IMR-90 (cell line): ENCODE measurements around the gene GNB1L. TPM values are rescaled to one million over a fixed set of nuclear protein-coding genes. Genes with fewer than 3 reads are reported as not detected.

Experiments
- ATAC-seq: fragments of 200-7000 bp; cut with Tn5 transposase; 2 replicates; pipeline ENCODE4 v1.9.1; 2020; ENCODE audit warnings: low read depth, mild to moderate bottlenecking, moderate library complexity
- BruUV-seq: library from RNA; stranded (reverse); fragments of 400-500 nt; replicated peaks from 2 replicates; lab custom pipeline; 2021; lab: Mats Ljungman, UMichigan
- CTCF ChIA-PET: fragments of 300-600 bp; formaldehyde crosslinking; extraction: SDS; loops from one replicate; lab custom pipeline; 2021; ENCODE audit warnings: antibody characterized with exemption; lab: Yijun Ruan, JAX
- POLR2A ChIA-PET: fragments of 300-600 bp; sonication (Branson Sonifier 250); formaldehyde crosslinking; loops from one replicate; lab custom pipeline; 2022; ENCODE audit warnings: antibody characterized with exemption; ENCODE audit not compliant: unreplicated experiment; lab: Charles Lee
- DNase-seq: peaks from one replicate; pipeline ENCODE4 v3.0.0; 2013
- H2AFZ ChIP-seq: replicated peaks from 2 replicates; pipeline ENCODE3; 2013; ENCODE audit warnings: low read length, mild to moderate bottlenecking; ENCODE audit not compliant: poor library complexity
- H2AK5ac ChIP-seq: 2 replicates; pipeline ENCODE4 v1.6.1; 2013; ENCODE audit warnings: low read depth, low read length, inconsistent platforms
- H2AK9ac ChIP-seq: replicated peaks from 2 replicates; pipeline ENCODE3; 2013; ENCODE audit warnings: mild to moderate bottlenecking, low read depth, low read length, moderate library complexity; ENCODE audit not compliant: poor library complexity
- H2BK120ac ChIP-seq: 2 replicates; pipeline ENCODE4 v1.6.1; 2013; ENCODE audit warnings: low read depth, low read length, inconsistent platforms
- H2BK15ac ChIP-seq: 3 replicates; pipeline ENCODE4 v1.6.1; 2013; ENCODE audit warnings: low read depth, low read length, inconsistent platforms
- H2BK20ac ChIP-seq: 2 replicates; pipeline ENCODE4 v1.6.1; 2013; ENCODE audit warnings: low read depth, mild to moderate bottlenecking, inconsistent platforms, low read length, moderate library complexity
- H2BK5ac ChIP-seq: 2 replicates; pipeline ENCODE4 v1.6.1; 2013; ENCODE audit warnings: mild to moderate bottlenecking, low read depth, low read length, inconsistent platforms; ENCODE audit not compliant: poor library complexity, severe bottlenecking
- H3K14ac ChIP-seq: replicated peaks from 2 replicates; pipeline ENCODE4 v1.6.1; 2013; ENCODE audit warnings: low read depth, low read length, inconsistent platforms
- H3K18ac ChIP-seq: 2 replicates; pipeline ENCODE4 v1.6.1; 2013; ENCODE audit warnings: low read depth, low read length, control low read depth
- H3K23ac ChIP-seq: 2 replicates; pipeline ENCODE4 v1.6.1; 2013; ENCODE audit warnings: low read depth, low read length, inconsistent platforms
- H3K27ac ChIP-seq: 2 replicates; pipeline ENCODE4 v1.5.1; 2013; ENCODE audit warnings: mild to moderate bottlenecking, control low read depth, low read length; ENCODE audit not compliant: insufficient read depth
- H3K27me3 ChIP-seq: 2 replicates; pipeline ENCODE4 v1.6.1; 2013; ENCODE audit warnings: low read length; ENCODE audit not compliant: control insufficient read depth, insufficient read depth
- H3K36me3 ChIP-seq: 2 replicates; pipeline ENCODE4 v1.6.1; 2013; ENCODE audit warnings: low read length, mixed read lengths; ENCODE audit not compliant: control insufficient read depth, insufficient read depth
- H3K4ac ChIP-seq: 2 replicates; pipeline ENCODE4 v1.6.1; 2013; ENCODE audit warnings: low read depth, low read length, inconsistent platforms
- H3K4me1 ChIP-seq: 2 replicates; pipeline ENCODE4 v1.6.1; 2013; ENCODE audit warnings: low read length, mixed read lengths; ENCODE audit not compliant: control insufficient read depth, insufficient read depth
- H3K4me2 ChIP-seq: 2 replicates; pipeline ENCODE4 v1.6.1; 2013; ENCODE audit warnings: low read depth, mild to moderate bottlenecking, control low read depth, low read length, moderate library complexity
- H3K4me3 ChIP-seq: 2 replicates; pipeline ENCODE4 v1.5.1; 2013; ENCODE audit warnings: low read depth, mild to moderate bottlenecking, control low read depth, low read length, moderate library complexity; ENCODE audit not compliant: insufficient read depth
- H3K56ac ChIP-seq: 2 replicates; pipeline ENCODE4 v1.6.1; 2013; ENCODE audit warnings: low read length, inconsistent platforms; ENCODE audit not compliant: insufficient read depth; ENCODE audit errors: extremely low read depth
- H3K79me1 ChIP-seq, 2 experiments: 2 replicates each; pipeline ENCODE4 v1.6.1; 2013; ENCODE audit warnings: low read length in 2 of 2, inconsistent platforms in 1 of 2, low read depth in 1 of 2
- H3K9ac ChIP-seq: 2 replicates; pipeline ENCODE4 v1.6.1; 2013; ENCODE audit warnings: low read depth, low read length, control low read depth
- H3K9me1 ChIP-seq: 2 replicates; pipeline ENCODE4 v1.6.1; 2013; ENCODE audit warnings: low read length, inconsistent platforms; ENCODE audit not compliant: insufficient read depth
- H3K9me3 ChIP-seq: 2 replicates; pipeline ENCODE4 v1.6.1; 2013; ENCODE audit warnings: low read length; ENCODE audit not compliant: control insufficient read depth, insufficient read depth
- H4K20me1 ChIP-seq: 2 replicates; pipeline ENCODE4 v1.6.1; 2013; ENCODE audit warnings: low read length, inconsistent platforms; ENCODE audit not compliant: insufficient read depth
- H4K5ac ChIP-seq: 2 replicates; pipeline ENCODE4 v1.6.1; 2013; ENCODE audit warnings: mild to moderate bottlenecking, low read depth, low read length, control low read depth
- H4K8ac ChIP-seq, 2 experiments: 2 replicates each; pipeline ENCODE4 v1.6.1; 2013; ENCODE audit warnings: low read depth in 2 of 2, low read length in 2 of 2, control low read depth in 1 of 2, inconsistent platforms in 1 of 2
- H4K91ac ChIP-seq: 2 replicates; pipeline ENCODE4 v1.6.1; 2013; ENCODE audit warnings: low read depth, low read length, inconsistent platforms; ENCODE audit not compliant: insufficient read depth
- BHLHE40 ChIP-seq: fragments of 150-350 bp; IDR thresholded peaks from 2 replicates; pipeline ENCODE4 v1.6.1; 2016; ENCODE audit warnings: mild to moderate bottlenecking, low read depth, low read length
- CEBPB ChIP-seq: IDR thresholded peaks from 2 replicates; pipeline ENCODE4 v1.6.1; 2012; ENCODE audit warnings: low read depth, low read length, improper control_type of control experiment
- CHD1 ChIP-seq: IDR thresholded peaks from 2 replicates; pipeline ENCODE4 v1.6.1; 2012; ENCODE audit warnings: low read depth, low read length, improper control_type of control experiment
- CTCF ChIP-seq: conservative IDR thresholded peaks from 2 replicates; pipeline ENCODE4 v1.5.1; 2012; ENCODE audit warnings: mild to moderate bottlenecking, low read depth, low read length, improper control_type of control experiment
- ELK1 ChIP-seq: fragments of 150-350 bp; IDR thresholded peaks from 2 replicates; pipeline ENCODE4 v1.6.1; 2016; ENCODE audit warnings: low read depth, mild to moderate bottlenecking, low read length, moderate library complexity, borderline replicate concordance
- FOS ChIP-seq: fragments of 150-350 bp; IDR thresholded peaks from 2 replicates; pipeline ENCODE4 v1.6.1; 2016; ENCODE audit warnings: low read depth, low read length
- MAFK ChIP-seq: IDR thresholded peaks from 2 replicates; pipeline ENCODE4 v1.6.1; 2012; ENCODE audit warnings: low read depth, low read length, improper control_type of control experiment
- MAZ ChIP-seq: IDR thresholded peaks from 2 replicates; pipeline ENCODE4 v1.6.1; 2012; ENCODE audit warnings: low read depth, mild to moderate bottlenecking, low read length, improper control_type of control experiment, moderate library complexity, borderline replicate concordance
- MXI1 ChIP-seq: IDR thresholded peaks from 2 replicates; pipeline ENCODE4 v1.6.1; 2012; ENCODE audit warnings: low read depth, mild to moderate bottlenecking, low read length, moderate library complexity, borderline replicate concordance
- NFE2L2 ChIP-seq: fragments of 150-350 bp; IDR thresholded peaks from 2 replicates; pipeline ENCODE4 v1.6.1; 2016; ENCODE audit warnings: low read depth, mild to moderate bottlenecking, low read length
- POLR2A ChIP-seq: IDR thresholded peaks from 2 replicates; pipeline ENCODE4 v1.6.1; 2012; ENCODE audit warnings: mild to moderate bottlenecking, low read depth, low read length
- RAD21 ChIP-seq: IDR thresholded peaks from 2 replicates; pipeline ENCODE4 v1.6.1; 2012; ENCODE audit warnings: low read length, improper control_type of control experiment
- RCOR1 ChIP-seq: IDR thresholded peaks from 2 replicates; pipeline ENCODE4 v1.6.1; 2012; ENCODE audit warnings: mild to moderate bottlenecking, low read length, improper control_type of control experiment; ENCODE audit not compliant: insufficient replicate concordance
- RFX5 ChIP-seq: IDR thresholded peaks from 2 replicates; pipeline ENCODE4 v1.8.0; 2012; ENCODE audit warnings: low read depth, mild to moderate bottlenecking, low read length, moderate library complexity
- SMC3 ChIP-seq: fragments of 150-350 bp; IDR thresholded peaks from 2 replicates; pipeline ENCODE4 v1.6.1; 2016; ENCODE audit warnings: low read depth, mild to moderate bottlenecking, antibody characterized with exemption, low read length, moderate library complexity
- USF2 ChIP-seq: fragments of 150-350 bp; IDR thresholded peaks from 2 replicates; pipeline ENCODE4 v1.6.1; 2017; ENCODE audit warnings: mild to moderate bottlenecking, antibody characterized with exemption, low read length, low read depth
- WGBS, 2 experiments: methylation state at CpG; one replicate each; pipeline versions ENCODE4 v1.1.5 to v1.1.7; 2013; ENCODE audit warnings: missing lambda C conversion rate in 2 of 2; ENCODE audit not compliant: insufficient read length in 1 of 2; ENCODE audit errors: extremely low coverage in 2 of 2; 5-methylcytosine and 5-hydroxymethylcytosine counted together
- dilution Hi-C: fragments of 300-500 bp; cut with HindIII; formaldehyde crosslinking; loops from one replicate; pipeline ENCODE4 v1.14.3; 2018; ENCODE audit warnings: low sequenced_read_pairs; ENCODE audit not compliant: unreplicated experiment
- in situ Hi-C: fragments of 300-500 bp; cut with MboI; formaldehyde crosslinking; loops from 3 replicates; pipeline ENCODE4 v1.14.3; 2019; ENCODE audit warnings: low sequenced_read_pairs, inconsistent platforms, mixed read lengths
- intact Hi-C: fragments of 100-400 bp; cut with micrococcal nuclease; formaldehyde crosslinking; loops from 2 replicates; pipeline ENCODE4 v1.10.0; 2022
- polyA plus RNA-seq, 3 experiments: library from polyadenylated mRNA; depleted of rRNA; stranded (reverse); fragments of >200 nt; gene quantifications; 2 replicates each; pipeline ENCODE4 v1.2.3, GENCODE V29; 2012; ENCODE audit warnings: low replicate concordance in 1 of 3
- total RNA-seq: library from RNA; depleted of rRNA; stranded (reverse); fragments of >200 nt; gene quantifications from 2 replicates; pipeline ENCODE4 v1.2.3, GENCODE V29; 2012

GNB1L gene
- total and polyA plus RNA-seq, 2 of the 4 experiments (the other 2 are of a cell fraction), result 2.5 to 4.4 TPM

GRCh38 chr22:19869497-19870152 is 15.0 kb upstream of the GNB1L start:
- Histone ChIP-seq H2BK120ac (no peak overlapping the region), H3K79me1 (no peaks in the 10 kb centered on the region), H3K27me3 (no peaks in the 10 kb centered on the region), H3K9ac (no peak overlapping the region), H2BK5ac (no peak overlapping the region), H3K56ac (no peak overlapping the region), H4K5ac (no peak overlapping the region), H4K8ac (no peak overlapping the region), H2AFZ (no peak overlapping the region), H2AK5ac (0 out of 2 replicates have a peak overlapping the region, but pooled peaks have one; percentile 30), H3K9me1 (0 out of 2 replicates have a peak, but pooled peaks cover 2% of the 10 kb centered on the region), H2BK20ac (no peak overlapping the region), H3K4me2 (no peak overlapping the region), H3K4ac (no peak overlapping the region), H3K4me1 (no peaks in the 10 kb centered on the region), H2BK15ac (no peak overlapping the region), H3K36me3 (peaks cover 1% of the 10 kb centered on the region; the same call in 1 of the 2 replicates), H3K27ac (no peak overlapping the region), H4K91ac (no peak overlapping the region), H2AK9ac (no peak overlapping the region), H3K4me3 (no peak overlapping the region), H3K9me3 (no peaks in the 10 kb centered on the region), H3K23ac (no peak overlapping the region), H4K20me1 (no peaks in the 10 kb centered on the region), H3K18ac (no peak overlapping the region), H3K14ac (no peak overlapping the region)
- ChIA-PET POLR2A (no interaction called here), CTCF (no interaction called here)
- BruUV-seq, result no TSS peak
- dilution Hi-C loops (no loop called here), in situ Hi-C loops (no loop called here), intact Hi-C loops (no loop called here)
- DNase-seq (no peak), ATAC-seq (no peak)
- TF ChIP-seq MXI1 (no peak), RFX5 (no peak), CTCF (no peak), BHLHE40 (no peak), RCOR1 (no peak), ELK1 (no peak), FOS (no peak), NFE2L2 (no peak), CEBPB (no peak), SMC3 (no peak), CHD1 (no peak), MAZ (no peak), POLR2A (no peak), RAD21 (no peak), MAFK (no peak), USF2 (no peak)
- 100% methylated on average over 2 of the region's 12 CpGs; no CpG with 5 or more reads in 1 of the 2 experiments for WGBS, 2 experiments
